H1 (cell line): Measurements from ENCODE around the gene CIB4. TPM values are rescaled to one million over a fixed set of nuclear protein-coding genes. Genes with fewer than 3 reads are reported as not detected.

Experiments
- CTCF ChIA-PET: fragments of 300-600 bp; sonication (Branson Sonifier 250); formaldehyde crosslinking; loops from one replicate; lab custom pipeline; 2021; ENCODE audit not compliant: partially characterized antibody; lab: Charles Lee
- POLR2A ChIA-PET: fragments of 300-600 bp; sonication (Branson Sonifier 250); formaldehyde crosslinking; loops from one replicate; lab custom pipeline; 2021; ENCODE audit warnings: inconsistent platforms; ENCODE audit not compliant: partially characterized antibody; lab: Charles Lee
- DNase-seq, 2 experiments: peaks; one replicate each; pipeline versions ENCODE4 v3.0.0 to v3.0.0-alpha.2; 2010 to 2022; ENCODE audit warnings: low spot score in 2 of 2, low read depth in 1 of 2, mixed read lengths in 1 of 2
- FAIRE-seq: peaks from 2 replicates; lab custom pipeline; 2011; peaks lifted over from hg19 to GRCh38; lab: Jason Lieb, UNC
- H2AFZ ChIP-seq: 2 replicates; pipeline ENCODE4 v1.8.1; 2012; ENCODE audit warnings: low read length, inconsistent platforms
- H2AK5ac ChIP-seq: 2 replicates; pipeline ENCODE4 v1.6.1; 2013; ENCODE audit warnings: low read depth, low read length
- H2BK120ac ChIP-seq: replicated peaks from 2 replicates; pipeline ENCODE3; 2013; ENCODE audit warnings: low read depth, low read length, inconsistent platforms
- H2BK12ac ChIP-seq: 2 replicates; pipeline ENCODE4 v1.6.1; 2013; ENCODE audit warnings: low read depth, low read length
- H2BK15ac ChIP-seq: 2 replicates; pipeline ENCODE4 v1.6.1; 2013; ENCODE audit warnings: low read length
- H2BK20ac ChIP-seq: 2 replicates; pipeline ENCODE4 v1.6.1; 2013; ENCODE audit warnings: low read length
- H2BK5ac ChIP-seq: 2 replicates; pipeline ENCODE4 v1.6.1; 2013; ENCODE audit warnings: low read depth, low read length
- H3K14ac ChIP-seq: 2 replicates; pipeline ENCODE4 v1.6.1; 2013; ENCODE audit warnings: inconsistent platforms; ENCODE audit not compliant: insufficient read length
- H3K18ac ChIP-seq: 2 replicates; pipeline ENCODE4 v1.6.1; 2013; ENCODE audit warnings: low read length; ENCODE audit errors: extremely low read depth
- H3K23ac ChIP-seq: 2 replicates; pipeline ENCODE4 v1.6.1; 2013; ENCODE audit warnings: inconsistent platforms; ENCODE audit not compliant: insufficient read length
- H3K23me2 ChIP-seq: 2 replicates; pipeline ENCODE4 v1.6.1; 2013; ENCODE audit warnings: low read depth, low read length
- H3K27ac ChIP-seq: 2 replicates; pipeline ENCODE4 v1.6.1; 2011; ENCODE audit warnings: low read depth, low read length, inconsistent platforms
- H3K27me3 ChIP-seq, 4 experiments: replicated peaks in 1 of 4; 1 replicate in 1 of 4; 2 replicates in 3 of 4; pipeline versions ENCODE4 v1.6.1 to v1.8.1; 2011 to 2013; ENCODE audit warnings: low read length in 3 of 4, mild to moderate bottlenecking in 3 of 4, inconsistent platforms in 2 of 4, mixed read lengths in 2 of 4, moderate library complexity in 1 of 4; ENCODE audit not compliant: control insufficient read depth in 3 of 4, insufficient read depth in 3 of 4; ENCODE audit errors: extremely low read depth in 1 of 4
- H3K36me3 ChIP-seq, 4 experiments: 2 replicates each; pipeline versions ENCODE4 v1.6.1 to v1.8.1; 2011 to 2013; ENCODE audit warnings: mild to moderate bottlenecking in 4 of 4, low read length in 3 of 4, moderate library complexity in 2 of 4, control low read depth in 1 of 4, inconsistent platforms in 1 of 4; ENCODE audit not compliant: insufficient read depth in 4 of 4, control insufficient read depth in 2 of 4
- H3K4ac ChIP-seq: replicated peaks from 2 replicates; pipeline ENCODE3; 2013; ENCODE audit warnings: low read length, low read depth, mixed read lengths, inconsistent platforms; ENCODE audit not compliant: insufficient read length
- H3K4me1 ChIP-seq, 4 experiments: replicated peaks in 1 of 4; 1 replicate in 1 of 4; 2 replicates in 3 of 4; pipeline versions ENCODE4 v1.6.1 to v1.8.1; 2011 to 2013; ENCODE audit warnings: low read length in 3 of 4, inconsistent platforms in 2 of 4, mixed read lengths in 1 of 4; ENCODE audit not compliant: insufficient read depth in 4 of 4, control insufficient read depth in 3 of 4
- H3K4me2 ChIP-seq, 2 experiments: 2 replicates each; pipeline versions ENCODE4 v1.6.1 to v1.8.1; 2011 to 2013; ENCODE audit warnings: low read depth in 2 of 2, low read length in 2 of 2, control low read depth in 1 of 2, inconsistent platforms in 1 of 2, mild to moderate bottlenecking in 1 of 2; ENCODE audit not compliant: insufficient read depth in 1 of 2
- H3K4me3 ChIP-seq, 4 experiments: fragments of 200-600, 300-600 bp in 1 of 4; sonication (generic), shearing (Covaris generic), sonication (Bioruptor Twin) in 1 of 4; 2 replicates each; pipeline versions ENCODE4 v1.5.1 to v1.8.1; 2011 to 2016; ENCODE audit warnings: low read length in 4 of 4, low read depth in 3 of 4, control low read depth in 2 of 4, inconsistent platforms in 2 of 4, mild to moderate bottlenecking in 2 of 4, mixed read lengths in 1 of 4, moderate library complexity in 1 of 4; ENCODE audit not compliant: insufficient read depth in 2 of 4; ENCODE audit errors: extremely low read depth in 1 of 4
- H3K56ac ChIP-seq: replicated peaks from 2 replicates; pipeline ENCODE3; 2013; ENCODE audit warnings: low read depth, mild to moderate bottlenecking, mixed read lengths, low read length, inconsistent platforms; ENCODE audit not compliant: insufficient read length
- H3K79me1 ChIP-seq: 2 replicates; pipeline ENCODE4 v1.6.1; 2013; ENCODE audit warnings: low read depth, low read length, control low read depth
- H3K79me2 ChIP-seq, 2 experiments: 2 replicates each; pipeline versions ENCODE4 v1.6.1 to v1.8.1; 2012 to 2013; ENCODE audit warnings: low read length in 2 of 2, mild to moderate bottlenecking in 2 of 2, inconsistent platforms in 1 of 2; ENCODE audit not compliant: insufficient read depth in 2 of 2, control insufficient read depth in 1 of 2
- H3K9ac ChIP-seq, 4 experiments: replicated peaks in 1 of 4; 1 replicate in 1 of 4; 2 replicates in 3 of 4; pipeline versions ENCODE4 v1.6.1 to v1.8.1; 2011 to 2013; ENCODE audit warnings: low read depth in 3 of 4, low read length in 3 of 4, control low read depth in 2 of 4, mild to moderate bottlenecking in 2 of 4, moderate library complexity in 2 of 4, inconsistent platforms in 1 of 4; ENCODE audit errors: extremely low read depth in 1 of 4
- H3K9me3 ChIP-seq, 2 experiments: 2 replicates each; pipeline versions ENCODE4 v1.6.1 to v1.8.1; 2012 to 2013; ENCODE audit warnings: mild to moderate bottlenecking in 2 of 2, moderate library complexity in 2 of 2, control low read depth in 1 of 2, inconsistent platforms in 1 of 2, low read depth in 1 of 2, low read length in 1 of 2, mixed read lengths in 1 of 2; ENCODE audit not compliant: insufficient read depth in 2 of 2
- H4K20me1 ChIP-seq, 2 experiments: replicated peaks in 1 of 2; 2 replicates each; pipeline versions ENCODE3 to v1.8.1; 2011 to 2013; ENCODE audit warnings: inconsistent platforms in 2 of 2, low read length in 2 of 2, mild to moderate bottlenecking in 1 of 2; ENCODE audit not compliant: insufficient read depth in 2 of 2, control insufficient read depth in 1 of 2
- H4K5ac ChIP-seq: 2 replicates; pipeline ENCODE4 v1.6.1; 2013; ENCODE audit warnings: low read length, low read depth, mixed read lengths, inconsistent platforms; ENCODE audit not compliant: insufficient read length
- H4K8ac ChIP-seq: 2 replicates; pipeline ENCODE4 v1.8.0; 2013; ENCODE audit warnings: mild to moderate bottlenecking, moderate library complexity, low read length, inconsistent platforms; ENCODE audit not compliant: insufficient read depth; ENCODE audit errors: extremely low read depth
- H4K91ac ChIP-seq: replicated peaks from 2 replicates; pipeline ENCODE3; 2013; ENCODE audit warnings: low read length, mixed read lengths, inconsistent platforms; ENCODE audit not compliant: insufficient read length
- BRCA1 ChIP-seq: IDR thresholded peaks from 2 replicates; pipeline ENCODE4 v1.6.1; 2012; ENCODE audit warnings: low read depth, low read length, improper control_type of control experiment
- EP300 ChIP-seq, 2 experiments: IDR thresholded peaks; 1 replicate in 1 of 2; 2 replicates in 1 of 2; pipeline ENCODE4 v1.6.1; 2011 to 2012; ENCODE audit warnings: low read depth in 2 of 2, low read length in 2 of 2, mild to moderate bottlenecking in 2 of 2, borderline replicate concordance in 1 of 2, inconsistent platforms in 1 of 2, moderate library complexity in 1 of 2
- POLR2AphosphoS5 ChIP-seq: IDR thresholded peaks from 2 replicates; pipeline ENCODE4 v1.6.1; 2011; ENCODE audit warnings: low read depth, low read length
- RFX5 ChIP-seq: IDR thresholded peaks from 2 replicates; pipeline ENCODE4 v1.6.1; 2011; ENCODE audit warnings: low read depth, low read length, improper control_type of control experiment, borderline replicate concordance
- SP2 ChIP-seq: IDR thresholded peaks from 2 replicates; pipeline ENCODE4 v1.6.1; 2012; ENCODE audit warnings: mild to moderate bottlenecking, low read length, inconsistent platforms
- TBP ChIP-seq: IDR thresholded peaks from 2 replicates; pipeline ENCODE4 v1.6.1; 2011; ENCODE audit warnings: low read depth, low read length, improper control_type of control experiment
- ZNF274 ChIP-seq: IDR thresholded peaks from 2 replicates; pipeline ENCODE4 v1.7.0; 2012; ENCODE audit warnings: low read length, borderline replicate concordance; ENCODE audit errors: extremely low read depth
- WGBS, 2 experiments: shearing (Covaris generic) in 1 of 2; methylation state at CpG; one replicate each; pipeline versions ENCODE4 v1.1.6 to v1.1.7; 2013 to 2015; ENCODE audit warnings: low lambda C conversion rate in 2 of 2, mixed read lengths in 2 of 2, inconsistent platforms in 1 of 2, low coverage in 1 of 2, missing lambda C conversion rate in 1 of 2; ENCODE audit not compliant: insufficient replicate concordance in 2 of 2, insufficient coverage in 1 of 2, insufficient read length in 1 of 2; ENCODE audit errors: extremely low coverage in 1 of 2, missing lambda C conversion rate in 1 of 2; 5-methylcytosine and 5-hydroxymethylcytosine counted together
- polyA plus RNA-seq, 7 experiments: library from polyadenylated mRNA; depleted of rRNA in 3 of 7; stranded (reverse) in 5 of 7; unstranded in 2 of 7; fragments of >200 nt in 5 of 7; fragments of 200-250 nt in 2 of 7; gene quantifications; 1 replicate in 5 of 7; 2 replicates in 1 of 7; 4 replicates in 1 of 7; pipeline versions ENCODE4 v1.2.1 to v1.2.3, GENCODE V29; 2011 to 2013; ENCODE audit warnings: missing spikeins in 2 of 7, mixed read lengths in 2 of 7
- total RNA-seq: library from RNA; stranded (reverse); fragmentation: NEBNext Ultra II Directional; extraction: Animal tissue kit (Norgen Biotek cat#: 25700); gene quantifications from 2 replicates; pipeline ENCODE4 v1.2.1, GENCODE V29; 2021

Gene CIB4
- total and polyA plus RNA-seq, 2 of the 8 experiments (the other 6 are each of a cell fraction or from before 2014, with no cell fraction given) = not detected

- FAIRE-seq = no peak
- ChIA-PET CTCF (interaction anchor here (0.6 to 3.2 kb wide), 5 partner anchors 22 to 111 kb away, joined by 3 to 12 read pairs (median 3); no protein-coding TSS in a partner anchor), POLR2A (no interaction called here)
- H4K91ac ChIP-seq = no peak overlapping the region
- no peaks in the 10 kb centered on the region for H3K79me1 ChIP-seq
- H3K4me1 ChIP-seq = no peaks in the 10 kb centered on the region
- H2AK5ac ChIP-seq = no peak overlapping the region
- H3K4me2 ChIP-seq = no peak overlapping the region
- no peak overlapping the region for H3K14ac ChIP-seq
- no peak overlapping the region for H2BK120ac ChIP-seq
- no peaks in the 10 kb centered on the region for H3K79me2 ChIP-seq
- no peaks in the 10 kb centered on the region for H3K36me3 ChIP-seq
- no peak overlapping the region for H3K56ac ChIP-seq
- H3K9me3 ChIP-seq = no peaks in the 10 kb centered on the region
- TF ChIP-seq TBP (no peak), ZNF274 (no peak), EP300 (IDR thresholded peaks at IDR 0.05; ENCODE audit: borderline replicate concordance in 1 of 2, low read depth in 2 of 2, low read length in 2 of 2) (no peak), BRCA1 (no peak), SP2 (no peak), RFX5 (no peak), POLR2AphosphoS5 (no peak)
- H3K27me3 ChIP-seq = no peaks in the 10 kb centered on the region; a peak in 3 of 7 replicates
- no peak overlapping the region for H3K23ac ChIP-seq
- H2BK5ac ChIP-seq = no peak overlapping the region
- no peak overlapping the region for H3K4ac ChIP-seq
- H3K18ac ChIP-seq = no peak overlapping the region
- no peak overlapping the region for H3K27ac ChIP-seq
- no peaks in the 10 kb centered on the region for H4K20me1 ChIP-seq
- H2BK15ac ChIP-seq = no peak overlapping the region
- no peak overlapping the region for H4K5ac ChIP-seq
- H3K23me2 ChIP-seq = no peaks in the 10 kb centered on the region; the same call in 1 of the 2 replicates
- no peak for DNase-seq
- no peak overlapping the region for H3K4me3 ChIP-seq
- H2BK20ac ChIP-seq = no peak overlapping the region
- 88% methylated on average over 7 of the region's 7 CpGs; no CpG with 5 or more reads in 1 of the 2 experiments for WGBS, 2 experiments
- H4K8ac ChIP-seq = no peak overlapping the region
- no peak overlapping the region for H2AFZ ChIP-seq
- H2BK12ac ChIP-seq = no peak overlapping the region
- no peak overlapping the region for H3K9ac ChIP-seq
Measured at GRCh38 chr2:26633993-26634595, 7.1 kb downstream of the CIB4 start.
